Right ventricle myocardium inferior (tissue), 1 donor: Measurements from ENCODE around the gene CNKSR3. TPM values are rescaled to one million over a fixed set of nuclear protein-coding genes. Genes with fewer than 3 reads are reported as not detected.

Experiments used
- ATAC-seq: fragments of 200-7000 bp; cut with Tn5 transposase; one replicate; pipeline ENCODE4 v1.9.1; 2020; ENCODE audit warnings: mild to moderate bottlenecking, moderate library complexity
- DNase-seq: peaks from one replicate; pipeline ENCODE4 v3.0.0; 2021; ENCODE audit errors: missing footprints
- intact Hi-C: fragments of 100-400 bp; cut with DNase I; formaldehyde crosslinking; loops from one replicate; pipeline ENCODE4 v1.11.0; 2022
- total RNA-seq: library from RNA; stranded (reverse); fragmentation: NEBNext Ultra II Directional; extraction: Animal tissue kit (Norgen Biotek cat#: 25700); gene quantifications from one replicate; pipeline ENCODE4 v1.2.1, GENCODE V29; 2021
- donor health status: DM: no; HTN: yes; CAD: no; lungs with severe emphysema.

The CNKSR3 gene
- total RNA-seq, 1 donor from 2014 or later, result 20.0 TPM

GRCh38 chr6:154410619-154411072 lies 99.8 kb downstream of the CNKSR3 start:
- ATAC-seq, result peak; percentile 87
- intact Hi-C loops, result loop anchor here (2.0 to 5.0 kb wide), 2 partner anchors 102 to 180 kb away; partner anchors contain the start of gene CNKSR3
- DNase-seq, result no peak

GRCh38 chr6:154408891-154409500 lies 101.5 kb downstream of the CNKSR3 start:
- DNase-seq, result no peak
- ATAC-seq, result peak; percentile 50
- intact Hi-C loops, result loop anchor here (10.0 kb wide), 1 partner anchor 254 kb away; no protein-coding TSS in a partner anchor

DNA sequence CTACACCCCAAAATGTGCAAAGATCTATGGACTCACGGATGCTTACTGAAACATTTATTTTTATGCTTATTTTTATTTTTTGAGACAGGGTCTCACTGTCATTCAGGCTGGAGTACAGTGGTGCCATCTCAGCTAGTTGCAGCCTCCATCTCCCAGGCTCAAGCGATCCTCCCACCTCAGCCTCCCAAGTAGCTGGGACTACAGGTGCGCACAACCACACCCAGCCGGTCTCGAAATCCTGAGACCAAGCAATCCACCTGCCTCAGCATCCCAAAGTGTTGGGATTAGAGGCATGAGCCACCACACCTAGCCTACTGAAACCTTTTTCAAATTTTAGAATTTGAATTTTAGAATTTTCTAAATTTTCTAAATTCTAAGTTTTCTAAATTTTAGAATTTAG lies 103.0 kb downstream of the CNKSR3 start:
- ATAC-seq (no peak), DNase-seq (no peak)
- intact Hi-C loops, result loop anchor here (10.0 kb wide), 1 partner anchor 253 kb away; no protein-coding TSS in a partner anchor

GRCh38 chr6:154406869-154407268 lies 103.6 kb downstream of the CNKSR3 start:
- no peak for DNase-seq
- intact Hi-C loops, result loop anchor here (10.0 kb wide), 1 partner anchor 252 kb away; no protein-coding TSS in a partner anchor
- ATAC-seq, result no peak

GRCh38 chr6:154406301-154406700 lies 104.2 kb downstream of the CNKSR3 start:
- intact Hi-C loops, result loop anchor here (10.0 kb wide), 1 partner anchor 252 kb away; no protein-coding TSS in a partner anchor
- DNase-seq (no peak), ATAC-seq (no peak)

- intact Hi-C loops, result loop anchor here (10.0 kb wide), 1 partner anchor 250 kb away; no protein-coding TSS in a partner anchor
- no peak for ATAC-seq
- no peak for DNase-seq
These were observed 105.6 kb downstream of the CNKSR3 start for GRCh38 chr6:154404791-154405400.

DNA sequence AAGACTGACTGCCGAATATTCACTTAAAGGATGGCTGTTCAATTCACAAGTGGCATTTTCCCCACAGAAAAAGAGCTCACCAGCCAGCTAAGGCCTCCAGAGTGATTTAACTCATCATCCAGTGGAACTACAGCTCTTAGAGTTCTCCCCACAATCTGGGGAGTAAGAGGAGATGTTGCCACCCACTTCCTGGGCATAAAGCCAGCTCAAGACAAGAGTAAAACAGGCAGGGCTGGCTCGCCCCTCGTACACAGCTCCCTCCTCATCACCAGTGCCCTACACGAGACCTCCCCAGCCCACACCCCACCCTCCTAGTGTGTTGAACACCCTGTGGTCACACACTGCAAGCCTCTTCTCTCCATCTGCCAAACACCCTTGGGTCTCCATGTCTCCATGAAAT lies 106.7 kb downstream of the CNKSR3 start:
- DNase-seq (no peak), ATAC-seq (peak; percentile 34)
- intact Hi-C loops, result loop anchor here (10.0 kb wide), 1 partner anchor 249 kb away; no protein-coding TSS in a partner anchor

- ATAC-seq (no peak), DNase-seq (no peak)
- intact Hi-C loops, result loop anchor here (10.0 kb wide), 1 partner anchor 247 kb away; no protein-coding TSS in a partner anchor
These were observed 108.3 kb downstream of the CNKSR3 start for GRCh38 chr6:154402081-154402780.

DNA sequence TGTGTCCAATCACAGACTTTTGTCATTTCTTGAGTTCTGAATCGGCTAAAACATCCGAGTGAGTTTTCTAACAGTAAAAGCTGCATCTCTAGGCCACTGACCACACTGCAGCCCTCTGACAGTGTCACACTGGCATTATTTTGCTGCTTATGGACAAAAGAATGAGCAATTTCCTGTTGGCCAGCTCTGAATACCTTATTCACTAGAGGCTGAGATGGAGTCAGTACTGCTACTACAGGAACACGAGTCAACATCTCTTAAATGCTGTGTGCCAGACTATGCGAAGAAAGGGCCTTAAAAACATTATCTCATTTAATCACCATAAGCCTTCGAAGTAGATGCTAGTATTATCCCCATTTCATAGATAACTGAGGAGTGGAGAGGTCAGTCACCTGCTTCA lies 111.4 kb downstream of the CNKSR3 start:
- ATAC-seq (no peak), DNase-seq (no peak)
- intact Hi-C loops, result no loop called here

DNA sequence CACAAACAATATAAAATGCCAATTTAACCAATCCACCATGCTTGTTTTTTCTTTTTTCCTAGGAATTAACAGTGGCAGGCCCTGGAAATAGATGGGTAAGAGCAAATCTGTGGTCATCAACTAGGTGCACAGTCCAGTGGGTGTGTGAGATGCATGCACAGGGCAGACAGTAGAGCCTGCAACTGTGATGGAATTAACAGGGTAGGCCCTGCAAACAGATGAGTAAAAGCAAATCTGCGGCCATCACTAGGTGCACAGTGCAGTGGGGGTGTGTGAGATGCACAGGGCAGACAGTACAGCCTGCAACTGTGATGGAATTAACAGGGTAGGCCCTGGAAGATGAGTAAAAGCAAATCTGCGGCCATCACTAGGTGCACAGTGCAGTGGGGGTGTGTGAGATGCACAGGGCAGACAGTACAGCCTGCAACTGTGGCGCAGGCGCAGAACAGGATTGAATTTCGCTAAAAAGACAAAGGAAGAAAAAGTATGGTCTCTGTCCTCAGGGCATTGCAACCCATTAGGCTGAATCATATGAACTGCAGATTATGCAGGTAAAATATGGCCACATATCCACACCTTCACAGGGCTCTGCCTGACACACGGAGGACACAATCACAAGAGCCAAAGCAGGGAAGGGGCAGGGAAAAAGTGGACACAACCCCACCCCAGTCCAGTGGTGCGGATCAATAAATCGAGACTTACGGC lies 112.8 kb downstream of the CNKSR3 start:
- intact Hi-C loops, result no loop called here
- DNase-seq (no peak), ATAC-seq (no peak)

DNA sequence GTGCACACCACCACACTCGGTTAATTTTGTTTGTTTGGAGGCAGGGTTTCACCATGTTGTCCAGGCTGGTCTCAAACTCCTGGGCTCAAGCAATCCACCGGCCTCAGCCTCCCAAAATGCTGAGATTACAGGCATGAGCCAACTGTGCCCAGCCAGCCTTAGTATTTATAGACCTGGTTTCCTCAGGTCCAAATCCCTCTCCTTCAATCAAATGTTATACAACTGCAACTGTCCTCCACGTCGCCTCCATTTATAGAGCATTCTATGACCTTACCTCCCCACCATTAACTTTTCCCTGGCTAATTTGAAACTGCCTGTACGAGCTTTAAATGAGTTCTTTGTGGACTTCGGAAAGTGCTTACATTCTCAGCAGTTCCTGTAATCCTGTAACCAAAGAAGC lies 114.6 kb downstream of the CNKSR3 start:
- DNase-seq (no peak), ATAC-seq (no peak)
- intact Hi-C loops, result no loop called here

DNA sequence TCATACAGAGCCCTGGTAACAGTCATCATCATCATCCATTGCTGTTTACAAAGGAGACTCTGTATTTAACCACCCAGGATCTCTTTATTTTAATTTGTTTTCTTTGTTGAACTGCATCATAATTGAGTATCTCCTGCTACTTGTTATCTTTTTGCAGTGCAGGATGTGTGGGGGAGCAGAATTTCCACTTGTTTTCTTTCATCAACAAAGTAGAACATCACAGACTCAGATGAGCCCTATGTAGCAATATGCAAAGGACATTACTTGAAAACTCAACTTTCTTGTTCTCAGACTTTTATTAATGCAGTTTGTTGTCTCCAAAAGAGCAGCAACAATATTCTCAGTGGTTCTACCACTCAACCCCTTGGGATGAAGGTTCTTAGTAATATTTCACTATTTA lies 115.2 kb downstream of the CNKSR3 start:
- no peak for ATAC-seq
- intact Hi-C loops, result no loop called here
- no peak for DNase-seq

- no peak for ATAC-seq
- intact Hi-C loops, result no loop called here
- no peak for DNase-seq
These were observed 115.9 kb downstream of the CNKSR3 start for GRCh38 chr6:154394571-154394970.

- DNase-seq (no peak), ATAC-seq (no peak)
- intact Hi-C loops, result no loop called here
These were observed 120.5 kb downstream of the CNKSR3 start for GRCh38 chr6:154390034-154390433.

GRCh38 chr6:154388803-154389202 lies 121.7 kb downstream of the CNKSR3 start:
- intact Hi-C loops, result no loop called here
- ATAC-seq, result no peak

GRCh38 chr6:154386848-154387717 lies 123.4 kb downstream of the CNKSR3 start:
- no peak for DNase-seq
- no peak for ATAC-seq
- intact Hi-C loops, result no loop called here

More at GRCh38 chr6:154388803-154389202, 121.7 kb downstream of the CNKSR3 start:
- DNase-seq, result no peak

GRCh38 chr6:154384191-154384590 lies 126.3 kb downstream of the CNKSR3 start:
- intact Hi-C loops, result no loop called here
- no peak for ATAC-seq
- no peak for DNase-seq

GRCh38 chr6:154383273-154383672 lies 127.2 kb downstream of the CNKSR3 start:
- intact Hi-C loops, result no loop called here
- no peak for ATAC-seq
- DNase-seq, result no peak
